NCI-H446 (cell line): ENCODE data around the gene DNAI4.
"Not testable (repeated sequence)": the region's sequence is repeated elsewhere in the genome, so short reads cannot be mapped to it uniquely, and the experiment has no call there.

Experiments used
- DNase-seq, 2 experiments: peaks; one replicate each; lab custom pipeline; 2025; lab: John Stamatoyannopoulos, UW

Gene DNAI4

DNA sequence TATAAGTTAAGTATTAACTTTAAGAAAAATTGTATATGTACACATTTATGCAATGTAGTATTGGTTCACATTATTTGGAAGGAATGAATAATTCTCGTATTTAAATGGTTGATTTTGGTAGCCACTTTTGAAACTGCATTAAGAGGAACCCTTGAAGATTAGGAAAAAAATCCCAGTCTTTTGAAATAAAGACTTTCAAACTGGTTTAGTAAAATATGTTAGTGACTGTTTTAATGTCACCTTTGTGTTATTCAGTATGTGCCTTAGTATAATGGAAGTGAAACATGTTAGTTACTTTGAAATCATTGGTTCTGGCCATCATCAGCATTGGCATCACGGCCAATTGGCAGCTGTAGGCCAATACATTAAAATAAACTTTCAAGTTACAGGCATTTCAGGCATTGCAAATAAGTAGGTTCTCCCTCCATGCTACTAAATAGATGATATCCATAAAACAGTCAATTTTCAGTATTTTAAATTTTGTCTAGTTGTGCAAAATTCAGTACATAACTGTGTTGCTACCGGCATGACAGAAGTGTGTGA lies 4.6 kb upstream of the DNAI4 start:
- DNase-seq, result no peak

DNA sequence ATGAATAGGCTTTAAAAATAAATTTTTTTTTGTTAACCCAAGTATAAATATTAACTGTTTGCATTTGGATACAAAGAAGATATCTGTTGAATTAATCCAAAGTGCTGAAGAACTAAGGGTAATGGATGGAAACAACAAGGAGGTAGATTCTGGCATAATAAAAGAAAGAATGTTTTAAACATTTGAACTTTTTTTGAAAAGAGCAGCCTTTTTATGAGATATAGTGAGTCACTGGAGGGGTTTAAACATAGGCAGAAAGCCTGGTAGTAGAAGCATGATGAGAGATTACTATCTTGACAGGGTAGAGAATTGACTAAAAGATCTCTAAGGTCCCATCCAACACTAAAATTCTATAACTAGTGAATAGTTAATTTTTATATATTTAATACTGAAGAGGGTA lies 2.9 kb upstream of the DNAI4 start:
- DNase-seq, result no peak

DNA sequence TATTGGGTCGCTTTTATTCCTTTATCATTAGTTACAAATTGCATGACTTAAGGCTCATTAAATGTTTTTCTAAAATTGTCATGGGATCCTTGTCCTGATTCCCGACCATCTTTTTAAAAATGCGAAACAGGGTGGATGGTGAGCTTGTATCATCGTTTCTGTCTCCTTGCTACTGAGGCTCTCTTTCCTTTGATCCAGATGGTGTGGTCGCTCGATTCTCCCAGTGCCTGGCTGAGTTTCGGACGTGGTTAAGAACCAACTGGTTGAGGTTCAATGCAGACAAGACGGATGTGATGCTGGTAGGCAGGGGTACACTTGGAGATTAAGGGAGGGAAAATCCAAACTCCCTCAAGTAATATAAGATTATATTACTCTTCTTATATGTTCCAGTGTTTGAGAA lies 1.3 kb upstream of the DNAI4 start:
- peak; percentile 23 to 54 for DNase-seq

DNA sequence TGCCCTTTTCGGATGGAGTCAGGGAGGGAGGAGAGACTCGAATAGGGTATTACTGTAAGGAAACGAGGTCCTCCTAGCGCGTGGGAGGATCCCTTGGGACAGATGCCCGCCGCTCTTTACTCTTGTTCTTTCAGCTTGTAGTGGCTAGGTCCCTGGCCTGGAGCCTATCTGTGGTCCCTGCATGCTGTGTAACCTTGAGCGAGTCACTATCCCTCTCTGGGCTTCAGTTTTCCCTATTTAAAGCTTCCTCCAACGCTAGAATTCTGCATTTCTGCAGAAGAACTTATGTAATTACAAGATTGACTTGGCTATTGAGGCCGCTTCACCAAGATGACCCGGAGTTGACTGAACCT lies 878 bp upstream of the DNAI4 start:
- DNase-seq, result no peak

DNA sequence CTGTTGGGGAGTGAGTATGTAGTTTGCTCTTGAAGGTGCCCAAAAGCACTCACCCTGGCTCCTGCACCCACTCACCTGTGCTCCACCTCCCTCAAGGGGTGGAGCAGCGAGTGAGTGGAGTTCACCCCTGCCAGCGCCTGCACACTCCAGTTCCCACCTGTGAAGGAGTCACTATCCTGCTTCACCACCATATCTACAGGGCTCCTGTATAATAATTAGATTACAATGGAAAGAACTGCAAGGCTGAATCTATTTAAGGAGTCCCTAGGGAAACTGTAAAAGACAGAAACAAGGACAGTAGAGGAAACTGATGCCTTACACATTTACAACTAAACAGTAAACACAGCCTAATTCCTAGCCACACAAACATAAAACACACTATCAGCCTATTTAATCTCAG lies 4.1 kb downstream of the DNAI4 start:
- DNase-seq, result no peak

DNA sequence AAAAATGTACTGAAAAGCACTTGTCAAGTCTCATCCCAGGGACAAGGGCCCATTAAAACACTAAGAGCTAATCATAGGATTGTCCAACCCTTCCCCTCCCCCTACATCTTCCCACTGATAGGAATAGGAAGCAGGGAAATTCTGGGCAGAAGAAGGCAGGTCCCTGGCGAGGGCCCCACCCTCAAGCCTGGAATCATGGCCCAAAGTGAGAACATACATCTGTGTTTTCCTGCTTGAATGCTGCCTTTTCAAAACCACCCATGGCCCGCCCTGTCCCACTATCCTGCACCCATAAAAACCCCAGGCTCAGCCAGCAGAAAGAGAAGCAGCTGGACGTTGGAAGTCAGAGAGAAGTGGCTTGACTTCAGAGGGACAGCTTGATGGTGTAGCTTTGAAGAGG lies 4.8 kb downstream of the DNAI4 start:
- DNase-seq, result no peak

DNA sequence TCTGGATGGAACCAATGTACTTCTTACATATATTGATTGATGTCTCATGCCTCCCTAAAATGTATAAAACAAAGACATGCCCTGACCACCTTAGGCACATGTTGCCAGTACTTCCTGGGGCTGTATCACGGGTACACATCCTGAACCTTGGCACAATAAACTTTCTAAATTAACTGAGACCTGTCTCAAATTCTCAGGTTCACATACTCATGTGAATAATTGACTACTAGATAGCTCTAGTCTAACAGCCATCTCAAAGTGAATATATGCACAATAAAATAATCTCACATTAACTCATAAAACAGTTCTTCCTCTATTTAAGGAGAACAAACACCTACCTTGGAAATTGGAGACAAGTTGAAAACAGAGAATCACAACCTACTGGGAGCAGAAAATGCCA lies 5.6 kb downstream of the DNAI4 start:
- DNase-seq, result no peak

DNA sequence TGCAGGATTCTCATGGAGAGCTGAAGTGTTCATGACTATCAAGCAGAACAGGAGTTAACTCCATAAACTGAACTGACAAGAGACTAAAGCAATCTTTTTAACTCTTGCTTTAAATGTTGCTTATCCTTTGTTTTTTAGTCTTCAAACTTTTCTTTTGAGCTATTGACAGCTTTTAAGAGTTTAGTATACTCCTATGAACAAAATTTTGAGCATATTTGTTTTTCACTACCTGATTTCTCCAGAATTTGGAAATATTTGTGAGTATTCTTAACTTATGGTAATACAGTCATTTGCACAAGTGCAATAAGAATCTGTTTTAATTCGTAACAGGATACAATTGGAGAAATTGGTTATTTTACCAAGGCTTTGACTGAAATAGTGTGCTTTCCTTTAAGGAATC lies 7.2 kb downstream of the DNAI4 start:
- DNase-seq, result no peak

DNA sequence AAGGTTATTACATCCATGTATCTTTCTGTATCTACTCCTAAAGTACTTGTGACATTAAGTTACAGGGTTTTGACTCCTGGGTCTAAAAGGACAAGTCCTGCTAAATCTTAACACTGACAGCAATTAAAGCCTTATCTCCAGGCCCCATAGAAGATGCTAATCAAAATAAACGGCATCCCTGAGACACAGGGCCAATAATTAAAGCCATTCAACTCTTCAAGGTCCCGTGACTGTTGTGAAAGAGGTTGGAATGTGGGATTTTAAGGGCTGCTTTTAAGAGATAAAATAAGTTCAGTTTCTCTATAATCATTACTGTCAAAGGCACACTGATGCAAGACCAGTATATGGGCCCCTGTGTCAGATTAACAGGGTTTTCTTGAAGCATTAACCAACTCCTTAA lies 8.3 kb downstream of the DNAI4 start:
- DNase-seq, result no peak

DNA sequence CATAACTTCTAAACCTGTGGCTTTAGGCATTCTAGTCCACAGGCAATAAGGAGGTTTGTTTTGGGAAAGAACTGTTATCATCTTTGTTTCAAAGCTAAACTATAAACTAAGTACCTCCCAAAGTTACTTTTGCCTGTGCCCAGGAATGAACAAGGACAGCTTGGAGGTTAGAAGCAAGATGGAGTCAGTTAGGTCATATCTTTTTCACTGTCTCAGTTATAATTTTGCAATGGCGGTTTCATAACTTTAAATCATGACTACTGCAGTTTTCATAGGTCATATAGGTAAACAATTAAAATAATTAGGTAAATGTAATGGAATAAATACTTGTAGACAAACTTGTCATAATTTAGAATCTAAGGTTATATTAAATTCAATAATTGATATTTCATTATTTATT lies 9.5 kb downstream of the DNAI4 start:
- DNase-seq, result not testable (repeated sequence)

DNA sequence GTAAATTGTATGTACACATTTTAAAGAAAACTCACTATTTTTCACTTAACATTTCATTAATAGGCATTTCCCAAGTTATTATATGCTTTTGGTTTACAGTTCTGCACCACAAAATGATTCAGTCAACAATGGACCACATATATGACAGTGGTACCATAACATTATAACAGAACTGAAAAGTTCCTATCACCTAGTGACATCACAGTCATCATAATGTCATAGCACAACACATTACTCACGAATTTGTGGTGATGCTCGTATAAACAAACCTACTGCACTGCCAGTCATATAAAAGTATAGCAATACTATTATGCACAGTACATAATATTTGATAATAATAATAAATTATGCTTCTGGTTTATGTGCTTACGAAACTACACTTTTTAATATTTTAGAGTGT lies 30.9 kb downstream of the DNAI4 start:
- no peak for DNase-seq

DNA sequence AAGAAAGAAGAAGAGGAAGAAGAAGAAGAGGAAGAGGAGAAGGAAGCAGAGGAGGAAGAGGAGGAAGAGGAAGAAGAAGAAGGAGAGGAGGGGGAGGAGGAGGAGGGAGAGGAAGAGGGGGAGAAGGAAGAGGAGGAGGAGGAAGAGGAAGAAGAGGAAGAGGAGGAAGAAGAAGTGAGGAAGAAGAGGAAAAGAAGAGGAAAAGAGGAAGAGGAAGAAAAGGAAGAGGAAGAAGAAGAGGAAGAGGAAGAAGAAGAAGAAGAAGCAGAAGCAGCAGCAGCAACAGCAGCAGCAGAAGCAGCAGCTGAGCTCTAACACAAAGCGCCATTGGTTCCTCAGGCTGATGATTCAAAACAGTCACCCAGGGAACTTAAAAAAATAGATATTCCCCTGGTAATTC lies 34.0 kb downstream of the DNAI4 start:
- DNase-seq, result no peak

DNA sequence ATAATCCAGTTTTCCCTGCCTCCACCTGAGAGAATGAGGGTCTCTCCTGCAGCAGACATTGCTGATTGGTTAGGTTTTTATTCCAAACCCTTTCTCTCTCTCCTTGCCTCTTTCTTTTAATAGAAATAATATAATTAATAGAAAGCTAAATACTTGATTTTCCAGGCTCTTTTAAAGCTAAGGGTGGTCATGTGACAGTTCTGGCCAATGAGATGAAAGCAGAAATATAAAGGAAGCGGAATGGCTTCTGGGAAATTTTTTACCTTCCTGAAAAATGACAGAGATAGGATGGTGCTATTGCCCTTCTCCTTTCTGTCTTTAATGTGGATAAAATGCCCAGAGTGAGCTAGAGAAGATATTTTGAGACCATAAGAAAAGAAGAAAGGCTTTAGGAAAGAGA lies 35.6 kb downstream of the DNAI4 start:
- DNase-seq, result peak in 1 of 2 experiments; percentile 18

DNA sequence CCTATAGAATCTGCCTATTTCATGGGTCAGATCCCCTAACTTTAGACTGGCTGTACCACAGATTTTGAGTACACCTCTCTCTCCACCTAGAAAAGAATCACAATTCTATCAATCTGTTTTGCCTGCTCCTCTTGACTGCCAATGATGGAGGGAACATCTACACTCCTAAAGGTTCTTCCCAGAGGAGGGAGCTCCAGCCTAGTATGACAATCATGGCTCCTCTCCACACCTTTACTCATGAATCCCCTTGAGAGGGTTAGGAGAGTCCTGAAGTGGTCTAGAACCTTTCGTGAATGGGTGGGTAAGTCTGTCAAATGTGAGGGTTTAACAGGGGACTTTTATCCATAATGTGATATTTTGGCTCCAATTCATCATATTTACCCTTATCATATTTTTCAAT lies 48.0 kb downstream of the DNAI4 start:
- no peak for DNase-seq

DNA sequence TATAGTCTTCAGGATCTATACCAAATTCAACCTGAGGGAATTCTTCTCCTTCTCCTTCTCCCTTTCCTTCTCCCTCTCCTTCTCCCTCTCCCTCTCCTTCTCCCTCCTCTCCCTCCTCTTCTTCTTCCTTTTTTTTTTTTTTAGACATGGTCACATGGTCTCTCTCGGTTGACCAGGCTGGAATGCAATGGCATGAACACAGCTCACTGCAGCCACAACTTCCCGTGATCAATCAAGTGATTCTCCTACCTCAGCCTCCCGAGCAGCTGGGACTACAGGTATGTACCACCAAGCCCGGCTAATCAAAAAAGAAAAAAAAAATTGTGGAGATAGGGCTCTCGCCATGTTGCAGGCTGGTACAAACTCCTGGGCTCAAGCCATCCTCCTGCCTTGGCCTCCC lies 51.5 kb downstream of the DNAI4 start:
- DNase-seq, result no peak

DNA sequence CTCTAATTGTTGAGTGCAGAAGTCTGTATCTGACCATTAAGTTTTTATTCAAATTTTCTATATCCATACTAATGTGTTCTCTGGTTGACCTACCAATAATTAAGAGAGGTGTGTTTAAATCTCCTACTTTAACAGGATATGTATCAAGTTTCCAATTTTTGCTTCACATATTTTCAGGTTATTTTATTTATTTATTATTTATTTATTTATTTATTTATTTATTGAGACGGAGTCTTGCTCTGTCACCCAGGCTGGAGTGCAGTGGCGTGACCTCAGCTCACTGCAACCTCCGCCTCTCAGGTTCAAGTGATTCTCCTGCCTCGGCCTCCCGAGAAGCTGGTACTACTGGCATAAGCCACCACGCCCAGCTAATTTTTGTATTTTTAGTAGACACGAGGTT lies 52.6 kb downstream of the DNAI4 start:
- not testable (repeated sequence) for DNase-seq

DNA sequence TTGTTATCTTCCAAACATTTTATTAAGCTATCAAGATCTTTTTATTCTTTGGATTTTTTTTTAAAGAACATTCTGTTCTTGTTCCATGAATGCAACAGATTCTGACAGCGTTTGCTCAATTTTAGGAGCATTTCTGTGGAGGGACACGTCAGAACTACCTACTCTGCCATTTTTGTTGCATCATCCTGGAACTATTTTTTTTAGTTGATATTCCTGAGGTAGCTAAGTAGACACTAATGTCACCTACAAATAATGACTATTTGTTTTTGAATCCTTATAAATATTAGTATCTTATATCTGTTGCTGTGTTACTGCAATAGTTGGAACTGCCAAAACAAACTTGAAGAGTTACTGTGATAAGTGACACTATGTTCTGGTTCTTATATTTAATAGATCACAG lies 57.2 kb downstream of the DNAI4 start:
- DNase-seq, result no peak

DNA sequence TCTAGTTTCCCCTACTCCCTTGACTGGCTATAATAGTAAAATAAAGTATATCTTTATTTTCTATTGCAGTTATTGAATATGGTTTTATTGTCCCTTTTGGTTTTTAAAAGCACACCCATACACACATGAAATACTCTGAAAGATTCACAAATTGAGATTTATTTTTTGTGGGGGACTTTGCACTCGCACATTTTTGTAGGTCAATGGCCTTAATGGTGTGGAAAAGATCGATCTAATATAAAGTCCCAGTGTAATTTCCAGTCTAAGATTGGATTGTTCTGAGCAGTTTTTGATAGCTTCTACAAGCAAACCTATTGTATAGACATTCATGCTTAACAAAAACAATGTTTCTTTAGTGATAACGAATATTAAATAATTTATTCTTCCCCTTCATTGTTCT lies 64.1 kb downstream of the DNAI4 start:
- no peak for DNase-seq

DNA sequence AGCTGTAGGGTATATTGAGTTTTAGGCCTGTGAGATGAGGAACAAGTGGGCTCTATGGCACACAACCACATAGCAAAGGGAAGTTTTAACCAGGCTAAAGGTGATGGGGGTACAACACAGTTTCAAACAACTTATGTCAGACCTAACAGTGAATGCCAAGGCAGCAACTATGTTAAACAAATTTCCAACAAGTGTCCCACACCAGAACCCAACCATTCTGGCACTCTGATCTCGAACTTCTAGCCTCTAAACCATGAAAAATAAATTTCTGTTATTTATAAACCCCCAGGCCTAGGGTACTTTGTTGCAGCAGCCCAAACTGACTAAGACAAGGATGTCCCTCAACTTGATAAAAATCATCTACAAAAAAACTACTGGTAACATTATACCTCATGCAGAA lies 71.3 kb downstream of the DNAI4 start:
- no peak for DNase-seq

DNA sequence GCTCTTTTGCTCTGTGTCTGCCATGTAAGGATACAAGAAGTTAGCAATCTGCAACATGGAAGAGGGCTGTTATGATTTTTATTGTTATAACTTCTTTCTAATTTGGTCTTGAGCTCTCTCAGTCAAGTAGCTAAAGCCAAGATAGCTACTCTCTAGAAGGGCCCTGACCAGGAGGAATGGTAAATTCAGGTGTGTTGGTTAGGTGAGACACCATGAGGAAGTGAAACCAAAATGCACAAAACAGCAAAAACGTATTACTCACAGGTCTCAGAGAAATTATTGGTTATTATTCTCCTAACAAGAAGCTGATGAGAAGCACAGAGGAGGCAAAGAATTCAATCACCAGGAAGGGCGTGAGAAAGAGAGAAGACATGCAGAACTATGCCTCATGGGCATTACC lies 71.8 kb downstream of the DNAI4 start:
- DNase-seq, result no peak

DNA sequence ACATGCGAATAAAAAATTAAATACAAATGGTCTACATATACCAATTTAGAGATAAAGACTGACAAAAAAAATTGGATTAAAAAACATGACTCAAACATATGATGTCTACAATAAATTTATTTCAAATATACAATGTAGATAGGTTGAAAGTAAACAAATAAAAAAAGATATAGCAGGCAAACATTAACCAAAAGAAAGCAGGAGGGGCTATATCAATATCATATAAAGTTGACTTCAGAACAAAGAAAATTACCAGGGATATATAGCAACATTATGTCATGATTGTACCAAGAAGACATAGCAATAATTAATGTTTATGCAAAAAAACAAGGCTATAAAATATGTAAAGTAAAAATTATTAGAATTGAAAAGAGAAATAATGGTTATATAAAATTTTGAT lies 73.7 kb downstream of the DNAI4 start:
- DNase-seq, result no peak

DNA sequence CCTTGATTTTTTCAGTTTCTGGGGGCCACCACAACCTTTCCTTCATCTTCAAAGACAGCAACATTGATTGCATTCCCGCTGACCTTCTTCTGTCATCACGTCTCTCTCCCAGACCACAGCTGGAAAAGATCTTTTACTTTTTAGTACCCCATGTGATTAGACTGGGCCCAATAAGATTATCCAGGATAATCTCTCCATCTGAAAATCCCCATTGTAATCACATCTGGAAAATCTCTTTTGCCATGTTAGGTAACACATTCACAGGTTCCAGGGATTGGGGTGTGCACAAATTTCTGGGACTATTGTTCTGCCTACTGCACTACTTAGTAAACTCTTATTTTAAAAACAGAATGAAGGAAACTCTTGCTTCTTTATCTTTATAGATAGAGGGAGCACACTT lies 76.5 kb downstream of the DNAI4 start:
- DNase-seq, result no peak

DNA sequence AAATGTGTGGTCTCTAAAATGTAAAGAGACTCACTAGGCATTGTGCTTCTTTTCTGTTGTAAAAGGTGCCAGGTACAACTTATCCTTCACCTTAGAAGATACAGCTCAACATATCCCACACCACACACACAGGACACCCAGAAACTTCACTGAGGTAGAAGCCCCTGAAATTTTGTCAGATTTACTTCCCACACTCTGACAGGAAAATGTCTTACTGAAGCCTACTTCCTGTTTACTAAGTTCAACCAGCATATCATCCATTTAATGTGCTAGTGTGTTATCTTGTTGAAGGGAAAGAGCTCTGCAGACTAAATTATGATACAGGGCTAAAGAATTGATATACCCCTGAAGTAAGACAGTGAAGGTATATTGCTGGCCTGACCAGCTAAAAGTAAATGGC lies 83.7 kb downstream of the DNAI4 start:
- no peak for DNase-seq

DNA sequence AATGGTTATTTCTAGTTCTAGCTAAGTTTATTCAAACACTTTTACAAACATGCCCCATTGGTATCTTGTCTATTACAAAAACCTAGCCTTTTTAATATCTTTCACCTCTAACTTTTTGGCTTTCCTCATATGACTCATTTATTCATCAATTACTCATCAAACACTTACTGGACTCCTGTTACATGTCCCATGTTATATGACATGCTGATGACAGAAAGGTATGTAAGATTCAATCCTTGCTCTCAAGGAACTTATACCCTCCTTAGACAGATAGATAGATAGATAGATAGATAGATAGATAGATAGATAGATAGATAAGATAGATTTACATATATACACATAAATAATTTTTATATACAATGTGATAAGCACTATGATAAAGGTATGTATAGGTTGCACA lies 89.7 kb downstream of the DNAI4 start:
- DNase-seq, result no peak

DNA sequence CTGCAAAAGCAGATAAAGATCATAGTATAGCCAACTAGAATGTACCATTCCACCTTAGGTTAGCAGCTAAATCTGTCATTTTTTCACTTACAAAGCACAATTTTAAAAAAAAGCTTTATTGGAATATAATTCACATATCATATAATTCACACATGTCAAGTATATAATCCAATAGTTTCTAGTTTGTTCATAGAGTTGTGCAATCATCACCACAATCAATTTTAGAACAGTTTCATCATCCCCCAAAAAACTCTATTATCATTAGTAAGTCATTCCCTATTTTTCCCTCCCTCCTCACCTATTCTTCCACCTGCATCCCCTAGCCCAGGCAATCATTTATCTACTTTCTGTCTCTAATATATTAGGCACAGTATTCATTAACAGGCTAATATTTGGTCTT lies 91.5 kb downstream of the DNAI4 start:
- no peak for DNase-seq
